SK-N-SH treated with all-trans-retinoic acid at 6 μM for 48 hours (cell line): ENCODE results near the gene EPDR1.

Experiments used
- ARNTL ChIP-seq: fragments of 450-650 bp; formaldehyde crosslinking; IDR thresholded peaks from 2 replicates; pipeline ENCODE4 v1.5.0; 2020; ENCODE audit warnings: low read depth, mild to moderate bottlenecking, moderate library complexity, borderline replicate concordance
- CSDC2 ChIP-seq: fragments of 250-450 bp; sonication (Bioruptor Pico); IDR thresholded peaks from 2 replicates; pipeline ENCODE4 v1.5.0; 2020; ENCODE audit warnings: mild to moderate bottlenecking, moderate library complexity
- GLIS3 ChIP-seq: fragments of 250-450 bp; sonication (Bioruptor Pico); IDR thresholded peaks from 2 replicates; pipeline ENCODE4 v1.5.0; 2020; ENCODE audit warnings: mild to moderate bottlenecking, moderate library complexity
- ISL1 ChIP-seq: fragments of 250-450 bp; sonication (Bioruptor Pico); IDR thresholded peaks from 2 replicates; pipeline ENCODE4 v2.1.2; 2022; ENCODE audit warnings: mild to moderate bottlenecking, moderate library complexity
- TOX ChIP-seq: fragments of 250-450 bp; sonication (Bioruptor Pico); IDR thresholded peaks from 2 replicates; pipeline ENCODE4 v1.8.0; 2021; ENCODE audit warnings: mild to moderate bottlenecking, moderate library complexity, borderline replicate concordance
- ZC3H10 ChIP-seq: fragments of 250-450 bp; sonication (Bioruptor Pico); IDR thresholded peaks from 2 replicates; pipeline ENCODE4 v1.5.1; 2021; ENCODE audit warnings: mild to moderate bottlenecking, moderate library complexity
- ZFP3 ChIP-seq: fragments of 250-450 bp; sonication (Bioruptor Pico); IDR thresholded peaks from 2 replicates; pipeline ENCODE4 v1.5.0; 2020; ENCODE audit warnings: mild to moderate bottlenecking, moderate library complexity
- ZFP30 ChIP-seq: fragments of 450-650 bp; formaldehyde crosslinking; IDR thresholded peaks from 2 replicates; pipeline ENCODE4 v1.5.0; 2022; ENCODE audit warnings: mild to moderate bottlenecking, moderate library complexity
- ZNF565 ChIP-seq: fragments of 450-650 bp; formaldehyde crosslinking; conservative IDR thresholded peaks from 2 replicates; pipeline ENCODE4 v1.5.0; 2020; ENCODE audit warnings: low read depth, mild to moderate bottlenecking, moderate library complexity
- TF ChIP-seq, protein P1 (sequence below): fragments of 250-450 bp; sonication (Bioruptor Pico); IDR thresholded peaks from 2 replicates; pipeline ENCODE4 v1.8.0; 2021; ENCODE audit warnings: low read depth, mild to moderate bottlenecking, moderate library complexity, borderline replicate concordance
- TF ChIP-seq, protein P2 (sequence below): fragments of 250-450 bp; sonication (Bioruptor Pico); IDR thresholded peaks from 2 replicates; pipeline ENCODE4 v1.5.1; 2021; ENCODE audit warnings: mild to moderate bottlenecking, moderate library complexity
- TF ChIP-seq, protein P3 (sequence below): fragments of 250-450 bp; sonication (Bioruptor Pico); IDR thresholded peaks from 2 replicates; pipeline ENCODE4 v1.8.0; 2020; ENCODE audit warnings: mild to moderate bottlenecking, moderate library complexity, borderline replicate concordance
- TF ChIP-seq, protein P4 (sequence below): fragments of 250-450 bp; sonication (Bioruptor Pico); IDR thresholded peaks from 2 replicates; pipeline ENCODE4 v1.5.1; 2020; ENCODE audit warnings: low read depth, mild to moderate bottlenecking, moderate library complexity
- TF ChIP-seq, protein P5 (sequence below): fragments of 250-450 bp; sonication (Bioruptor Pico); IDR thresholded peaks from 2 replicates; pipeline ENCODE4 v1.5.0; 2020; ENCODE audit warnings: mild to moderate bottlenecking, moderate library complexity

DNA sequence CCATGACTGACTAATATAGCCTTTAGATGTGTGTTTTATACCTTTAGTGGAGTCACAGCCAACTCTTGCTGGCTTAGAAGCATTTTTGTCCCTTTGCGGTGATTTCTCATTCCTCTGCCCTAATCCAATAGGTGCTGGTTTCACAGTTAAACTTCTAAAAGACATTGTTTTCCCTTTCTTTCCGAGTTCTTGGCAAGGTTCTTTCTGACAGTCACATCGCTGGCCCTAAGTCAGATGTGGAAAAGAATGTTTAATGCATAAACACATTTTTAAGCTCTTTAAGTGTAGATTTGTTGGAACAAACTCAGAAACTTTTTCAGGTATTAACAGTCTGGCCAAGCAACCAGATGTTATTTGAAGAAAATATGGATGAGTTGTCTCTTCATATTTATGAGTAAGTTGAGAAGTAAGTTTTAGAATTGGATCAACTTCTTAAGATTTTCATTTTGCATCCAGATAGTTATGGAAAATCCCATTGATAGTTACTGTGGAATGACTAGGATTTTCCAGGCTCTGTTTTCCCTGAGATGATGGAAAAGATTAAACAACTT is 4.1 kb downstream of the EPDR1 start:
- no peak for TF ChIP-seq ARNTL (CRISPR knock-in tag)
- TF ChIP-seq, protein P1, sequence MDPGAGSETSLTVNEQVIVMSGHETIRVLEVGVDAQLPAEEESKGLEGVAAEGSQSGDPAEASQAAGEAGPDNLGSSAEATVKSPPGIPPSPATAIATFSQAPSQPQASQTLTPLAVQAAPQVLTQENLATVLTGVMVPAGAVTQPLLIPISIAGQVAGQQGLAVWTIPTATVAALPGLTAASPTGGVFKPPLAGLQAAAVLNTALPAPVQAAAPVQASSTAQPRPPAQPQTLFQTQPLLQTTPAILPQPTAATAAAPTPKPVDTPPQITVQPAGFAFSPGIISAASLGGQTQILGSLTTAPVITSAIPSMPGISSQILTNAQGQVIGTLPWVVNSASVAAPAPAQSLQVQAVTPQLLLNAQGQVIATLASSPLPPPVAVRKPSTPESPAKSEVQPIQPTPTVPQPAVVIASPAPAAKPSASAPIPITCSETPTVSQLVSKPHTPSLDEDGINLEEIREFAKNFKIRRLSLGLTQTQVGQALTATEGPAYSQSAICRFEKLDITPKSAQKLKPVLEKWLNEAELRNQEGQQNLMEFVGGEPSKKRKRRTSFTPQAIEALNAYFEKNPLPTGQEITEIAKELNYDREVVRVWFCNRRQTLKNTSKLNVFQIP (CRISPR knock-in tag): no peak
- TF ChIP-seq, protein P2, sequence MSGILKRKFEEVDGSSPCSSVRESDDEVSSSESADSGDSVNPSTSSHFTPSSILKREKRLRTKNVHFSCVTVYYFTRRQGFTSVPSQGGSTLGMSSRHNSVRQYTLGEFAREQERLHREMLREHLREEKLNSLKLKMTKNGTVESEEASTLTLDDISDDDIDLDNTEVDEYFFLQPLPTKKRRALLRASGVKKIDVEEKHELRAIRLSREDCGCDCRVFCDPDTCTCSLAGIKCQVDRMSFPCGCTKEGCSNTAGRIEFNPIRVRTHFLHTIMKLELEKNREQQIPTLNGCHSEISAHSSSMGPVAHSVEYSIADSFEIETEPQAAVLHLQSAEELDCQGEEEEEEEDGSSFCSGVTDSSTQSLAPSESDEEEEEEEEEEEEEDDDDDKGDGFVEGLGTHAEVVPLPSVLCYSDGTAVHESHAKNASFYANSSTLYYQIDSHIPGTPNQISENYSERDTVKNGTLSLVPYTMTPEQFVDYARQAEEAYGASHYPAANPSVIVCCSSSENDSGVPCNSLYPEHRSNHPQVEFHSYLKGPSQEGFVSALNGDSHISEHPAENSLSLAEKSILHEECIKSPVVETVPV: no peak
- TF ChIP-seq, protein P3, sequence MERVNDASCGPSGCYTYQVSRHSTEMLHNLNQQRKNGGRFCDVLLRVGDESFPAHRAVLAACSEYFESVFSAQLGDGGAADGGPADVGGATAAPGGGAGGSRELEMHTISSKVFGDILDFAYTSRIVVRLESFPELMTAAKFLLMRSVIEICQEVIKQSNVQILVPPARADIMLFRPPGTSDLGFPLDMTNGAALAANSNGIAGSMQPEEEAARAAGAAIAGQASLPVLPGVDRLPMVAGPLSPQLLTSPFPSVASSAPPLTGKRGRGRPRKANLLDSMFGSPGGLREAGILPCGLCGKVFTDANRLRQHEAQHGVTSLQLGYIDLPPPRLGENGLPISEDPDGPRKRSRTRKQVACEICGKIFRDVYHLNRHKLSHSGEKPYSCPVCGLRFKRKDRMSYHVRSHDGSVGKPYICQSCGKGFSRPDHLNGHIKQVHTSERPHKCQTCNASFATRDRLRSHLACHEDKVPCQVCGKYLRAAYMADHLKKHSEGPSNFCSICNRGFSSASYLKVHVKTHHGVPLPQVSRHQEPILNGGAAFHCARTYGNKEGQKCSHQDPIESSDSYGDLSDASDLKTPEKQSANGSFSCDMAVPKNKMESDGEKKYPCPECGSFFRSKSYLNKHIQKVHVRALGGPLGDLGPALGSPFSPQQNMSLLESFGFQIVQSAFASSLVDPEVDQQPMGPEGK (CRISPR knock-in tag): no peak
- no peak for TF ChIP-seq CSDC2 (CRISPR knock-in tag)
- TF ChIP-seq ZFP3 (CRISPR knock-in tag): no peak
- TF ChIP-seq ZFP30 (CRISPR knock-in tag): no peak
- TF ChIP-seq ISL1 (CRISPR knock-in tag): no peak
- TF ChIP-seq, protein P4, sequence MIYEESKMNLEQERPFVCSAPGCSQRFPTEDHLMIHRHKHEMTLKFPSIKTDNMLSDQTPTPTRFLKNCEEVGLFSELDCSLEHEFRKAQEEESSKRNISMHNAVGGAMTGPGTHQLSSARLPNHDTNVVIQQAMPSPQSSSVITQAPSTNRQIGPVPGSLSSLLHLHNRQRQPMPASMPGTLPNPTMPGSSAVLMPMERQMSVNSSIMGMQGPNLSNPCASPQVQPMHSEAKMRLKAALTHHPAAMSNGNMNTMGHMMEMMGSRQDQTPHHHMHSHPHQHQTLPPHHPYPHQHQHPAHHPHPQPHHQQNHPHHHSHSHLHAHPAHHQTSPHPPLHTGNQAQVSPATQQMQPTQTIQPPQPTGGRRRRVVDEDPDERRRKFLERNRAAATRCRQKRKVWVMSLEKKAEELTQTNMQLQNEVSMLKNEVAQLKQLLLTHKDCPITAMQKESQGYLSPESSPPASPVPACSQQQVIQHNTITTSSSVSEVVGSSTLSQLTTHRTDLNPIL (CRISPR knock-in tag): no peak
- TF ChIP-seq ZNF565 (CRISPR knock-in tag): no peak
- no peak for TF ChIP-seq GLIS3 (CRISPR knock-in tag)
- TF ChIP-seq ZC3H10 (CRISPR knock-in tag): no peak
- TF ChIP-seq, protein P5, sequence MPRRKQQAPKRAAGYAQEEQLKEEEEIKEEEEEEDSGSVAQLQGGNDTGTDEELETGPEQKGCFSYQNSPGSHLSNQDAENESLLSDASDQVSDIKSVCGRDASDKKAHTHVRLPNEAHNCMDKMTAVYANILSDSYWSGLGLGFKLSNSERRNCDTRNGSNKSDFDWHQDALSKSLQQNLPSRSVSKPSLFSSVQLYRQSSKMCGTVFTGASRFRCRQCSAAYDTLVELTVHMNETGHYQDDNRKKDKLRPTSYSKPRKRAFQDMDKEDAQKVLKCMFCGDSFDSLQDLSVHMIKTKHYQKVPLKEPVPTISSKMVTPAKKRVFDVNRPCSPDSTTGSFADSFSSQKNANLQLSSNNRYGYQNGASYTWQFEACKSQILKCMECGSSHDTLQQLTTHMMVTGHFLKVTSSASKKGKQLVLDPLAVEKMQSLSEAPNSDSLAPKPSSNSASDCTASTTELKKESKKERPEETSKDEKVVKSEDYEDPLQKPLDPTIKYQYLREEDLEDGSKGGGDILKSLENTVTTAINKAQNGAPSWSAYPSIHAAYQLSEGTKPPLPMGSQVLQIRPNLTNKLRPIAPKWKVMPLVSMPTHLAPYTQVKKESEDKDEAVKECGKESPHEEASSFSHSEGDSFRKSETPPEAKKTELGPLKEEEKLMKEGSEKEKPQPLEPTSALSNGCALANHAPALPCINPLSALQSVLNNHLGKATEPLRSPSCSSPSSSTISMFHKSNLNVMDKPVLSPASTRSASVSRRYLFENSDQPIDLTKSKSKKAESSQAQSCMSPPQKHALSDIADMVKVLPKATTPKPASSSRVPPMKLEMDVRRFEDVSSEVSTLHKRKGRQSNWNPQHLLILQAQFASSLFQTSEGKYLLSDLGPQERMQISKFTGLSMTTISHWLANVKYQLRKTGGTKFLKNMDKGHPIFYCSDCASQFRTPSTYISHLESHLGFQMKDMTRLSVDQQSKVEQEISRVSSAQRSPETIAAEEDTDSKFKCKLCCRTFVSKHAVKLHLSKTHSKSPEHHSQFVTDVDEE: no peak
- no peak for TF ChIP-seq TOX (CRISPR knock-in tag)
